Endothelial cell of umbilical vein (primary cell): Measurements from ENCODE around the gene ASB6. TPM values are rescaled to one million over a fixed set of nuclear protein-coding genes. Genes with fewer than 3 reads are reported as not detected.

ENCODE experiments used
- BruUV-seq: library from RNA; stranded (reverse); fragments of 400-500 nt; replicated peaks from 2 replicates; lab custom pipeline; 2021; lab: Mats Ljungman, UMichigan
- CTCF ChIA-PET: fragments of 300-600, 350-600 bp; sonication (Branson Sonifier 250); formaldehyde crosslinking; loops from one replicate; lab custom pipeline; 2021; ENCODE audit warnings: antibody characterized with exemption, inconsistent platforms; lab: Charles Lee
- POLR2A ChIA-PET: fragments of 300-600, 350-600 bp; sonication (Branson Sonifier 250); formaldehyde crosslinking; loops from one replicate; lab custom pipeline; 2021; ENCODE audit warnings: antibody characterized with exemption, inconsistent platforms; lab: Charles Lee
- DNase-seq: peaks from one replicate; pipeline ENCODE4 v3.0.0-alpha.2; 2011; ENCODE audit warnings: low read depth, low spot score
- FAIRE-seq: peaks from 2 replicates; lab custom pipeline; 2011; peaks lifted over from hg19 to GRCh38; lab: Jason Lieb, UNC
- H2AFZ ChIP-seq: 2 replicates; pipeline ENCODE4 v1.6.0; 2012; ENCODE audit warnings: low read depth, low read length, control low read depth, inconsistent platforms
- H3K27ac ChIP-seq: 2 replicates; pipeline ENCODE4 v1.5.1; 2011; ENCODE audit warnings: low read depth, mild to moderate bottlenecking, control low read depth, low read length, moderate library complexity; ENCODE audit not compliant: insufficient read depth
- H3K27me3 ChIP-seq, 2 experiments: 2 replicates each; pipeline versions ENCODE4 v1.6.0 to v1.6.1; 2011; ENCODE audit warnings: low read length in 2 of 2, mixed read lengths in 1 of 2; ENCODE audit not compliant: control insufficient read depth in 2 of 2, insufficient read depth in 2 of 2
- H3K36me3 ChIP-seq, 2 experiments: 2 replicates in 1 of 2; 3 replicates in 1 of 2; pipeline ENCODE4 v1.5.1; 2011; ENCODE audit warnings: low read length in 2 of 2, mild to moderate bottlenecking in 1 of 2, moderate library complexity in 1 of 2; ENCODE audit not compliant: control insufficient read depth in 2 of 2, insufficient read depth in 2 of 2; ENCODE audit errors: extremely low read depth in 1 of 2
- H3K4me1 ChIP-seq: 3 replicates; pipeline ENCODE4 v1.5.1; 2011; ENCODE audit warnings: mild to moderate bottlenecking, low read length; ENCODE audit not compliant: control insufficient read depth, insufficient read depth; ENCODE audit errors: extremely low read depth
- H3K4me2 ChIP-seq: 2 replicates; pipeline ENCODE4 v1.6.1; 2011; ENCODE audit warnings: low read length, control low read depth, mixed read lengths; ENCODE audit not compliant: insufficient read depth
- H3K4me3 ChIP-seq, 3 experiments: fragments of 200-600 bp in 1 of 3; sonication (generic), shearing (Covaris generic) in 1 of 3; replicated peaks in 1 of 3; 2 replicates each; pipeline ENCODE4 v1.5.1; 2011 to 2016; ENCODE audit warnings: control low read depth in 3 of 3, low read length in 3 of 3, mild to moderate bottlenecking in 2 of 3, inconsistent platforms in 1 of 3, low read depth in 1 of 3, moderate library complexity in 1 of 3; ENCODE audit not compliant: insufficient read depth in 1 of 3
- H3K79me2 ChIP-seq: 2 replicates; pipeline ENCODE4 v1.6.0; 2012; ENCODE audit warnings: low read length, inconsistent platforms; ENCODE audit not compliant: control insufficient read depth, insufficient read depth
- H3K9ac ChIP-seq: replicated peaks from 2 replicates; pipeline ENCODE3; 2011; ENCODE audit warnings: low read length, control low read depth; ENCODE audit not compliant: insufficient read depth; ENCODE audit errors: extremely low read depth
- H3K9me1 ChIP-seq: replicated peaks from 3 replicates; pipeline ENCODE4 v1.6.0; 2011; ENCODE audit warnings: mild to moderate bottlenecking, low read length; ENCODE audit not compliant: control insufficient read depth, insufficient read depth; ENCODE audit errors: extremely low read depth
- H3K9me3 ChIP-seq: replicated peaks from 2 replicates; pipeline ENCODE4 v1.5.1; 2012; ENCODE audit warnings: low read length, inconsistent platforms; ENCODE audit not compliant: control insufficient read depth, insufficient read depth
- H4K20me1 ChIP-seq: replicated peaks from 2 replicates; pipeline ENCODE3; 2011; ENCODE audit warnings: mild to moderate bottlenecking, low read length; ENCODE audit not compliant: control insufficient read depth, insufficient read depth; ENCODE audit errors: extremely low read depth
- EZH2 ChIP-seq: IDR thresholded peaks from 2 replicates; pipeline ENCODE4 v1.6.1; 2012; ENCODE audit warnings: borderline replicate concordance, low read depth, mild to moderate bottlenecking, moderate library complexity, low read length, inconsistent platforms; ENCODE audit not compliant: severe bottlenecking
- FOS ChIP-seq: IDR thresholded peaks from 2 replicates; pipeline ENCODE4 v1.6.1; 2011; ENCODE audit warnings: mild to moderate bottlenecking, low read length, moderate library complexity, borderline replicate concordance; ENCODE audit not compliant: insufficient read depth
- GATA2 ChIP-seq: IDR thresholded peaks from 2 replicates; pipeline ENCODE4 v1.7.0; 2011; ENCODE audit warnings: low read depth, mild to moderate bottlenecking, moderate library complexity, mixed read lengths, low read length; ENCODE audit not compliant: insufficient read length, insufficient read depth
- JUN ChIP-seq: IDR thresholded peaks from 2 replicates; pipeline ENCODE4 v1.6.1; 2011; ENCODE audit warnings: borderline replicate concordance, low read depth; ENCODE audit not compliant: insufficient read length, insufficient read depth
- MYC ChIP-seq: IDR thresholded peaks from one replicate; pipeline ENCODE4 v1.6.1; 2011; ENCODE audit warnings: mild to moderate bottlenecking, low read depth, low read length
- POLR2A ChIP-seq: IDR thresholded peaks from 2 replicates; pipeline ENCODE4 v1.6.1; 2012; ENCODE audit warnings: low read depth, mild to moderate bottlenecking, control low read depth, low read length
- POLR2AphosphoS5 ChIP-seq: IDR thresholded peaks from 2 replicates; pipeline ENCODE4 v1.6.1; 2012; ENCODE audit warnings: low read depth, mild to moderate bottlenecking, control low read depth, low read length, moderate library complexity; ENCODE audit not compliant: insufficient read depth
- dilution Hi-C: fragments of 300-500 bp; cut with MboI; formaldehyde crosslinking; loops from one replicate; pipeline ENCODE4 v1.15.0; 2019; ENCODE audit warnings: low sequenced_read_pairs; ENCODE audit not compliant: extremely low pct_ligation_motif_present
- intact Hi-C: fragments of 100-400 bp; cut with micrococcal nuclease; formaldehyde crosslinking; loops from one replicate; pipeline ENCODE4 v1.10.0; 2022
- polyA plus RNA-seq, 4 experiments: library from polyadenylated mRNA; depleted of rRNA in 3 of 4; stranded (reverse) in 3 of 4; unstranded in 1 of 4; fragments of >200 nt; gene quantifications; 2 replicates each; pipeline versions ENCODE4 v1.2.1 to v1.2.3, GENCODE V29; 2011 to 2012; ENCODE audit warnings: missing spikeins in 1 of 4
- total RNA-seq: library from RNA; stranded (reverse); gene quantifications from 2 replicates; pipeline ENCODE4 v1.2.3, GENCODE V29; 2021
- TF ChIP-seq, protein P1 (sequence below): IDR thresholded peaks from 2 replicates; pipeline ENCODE4 v1.6.1; 2011; ENCODE audit not compliant: insufficient read depth, insufficient read length
- TF ChIP-seq, protein P2 (sequence below), 2 donors: IDR thresholded peaks; 1 replicate in 1 of 2; 2 replicates in 1 of 2; pipeline ENCODE4 v1.5.1; 2011; ENCODE audit warnings: low read length in 2 of 2, mild to moderate bottlenecking in 2 of 2, moderate library complexity in 2 of 2, control low read depth in 1 of 2, inconsistent platforms in 1 of 2, low read depth in 1 of 2; ENCODE audit not compliant: insufficient read depth in 1 of 2; ENCODE audit errors: extremely low read depth in 1 of 2

Gene ASB6
- total and polyA plus RNA-seq, 2 donors (not counting 3 experiments of a cell fraction or from before 2014, with no cell fraction given): 20.3 to 23.8 TPM

DNA sequence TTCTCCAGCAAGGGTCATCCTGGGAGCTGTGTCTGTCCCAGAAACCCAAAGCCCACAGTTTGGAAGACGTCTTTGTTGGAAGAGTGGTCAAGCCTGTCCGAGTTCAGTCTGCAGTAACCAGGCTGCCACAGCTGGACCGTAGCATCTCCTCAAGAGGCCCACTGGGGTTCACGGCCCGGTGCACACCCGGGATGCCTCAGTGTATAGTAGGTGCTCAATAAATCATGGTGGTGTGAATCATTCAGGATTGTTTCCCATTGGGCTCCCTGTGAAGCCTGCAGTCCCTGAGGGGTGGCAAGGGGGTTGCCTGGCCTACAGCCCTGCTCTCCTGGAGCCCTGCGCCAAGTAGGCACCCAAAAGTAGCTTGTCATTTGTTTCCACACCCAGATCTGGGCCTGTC is 13.2 kb upstream of the ASB6 start:
- Histone ChIP-seq H3K4me2 (no peak overlapping the region), H3K27me3 (no peaks in the 10 kb centered on the region), H3K4me3 (no peak overlapping the region), H3K9me1 (no peaks in the 10 kb centered on the region), H3K4me1 (no peaks in the 10 kb centered on the region), H3K79me2 (no peaks in the 10 kb centered on the region), H3K36me3 (no peaks in the 10 kb centered on the region), H3K27ac (no peak overlapping the region), H2AFZ (no peak overlapping the region), H3K9ac (no peak overlapping the region), H4K20me1 (no peaks in the 10 kb centered on the region), H3K9me3 (no peaks in the 10 kb centered on the region)
- TF ChIP-seq, protein P1, sequence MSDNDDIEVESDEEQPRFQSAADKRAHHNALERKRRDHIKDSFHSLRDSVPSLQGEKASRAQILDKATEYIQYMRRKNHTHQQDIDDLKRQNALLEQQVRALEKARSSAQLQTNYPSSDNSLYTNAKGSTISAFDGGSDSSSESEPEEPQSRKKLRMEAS: no peak
- TF ChIP-seq FOS (no peak), MYC (no peak), GATA2 (no peak), POLR2A (no peak), JUN (no peak), EZH2 (no peak), POLR2AphosphoS5 (no peak)
- TF ChIP-seq, protein P2, sequence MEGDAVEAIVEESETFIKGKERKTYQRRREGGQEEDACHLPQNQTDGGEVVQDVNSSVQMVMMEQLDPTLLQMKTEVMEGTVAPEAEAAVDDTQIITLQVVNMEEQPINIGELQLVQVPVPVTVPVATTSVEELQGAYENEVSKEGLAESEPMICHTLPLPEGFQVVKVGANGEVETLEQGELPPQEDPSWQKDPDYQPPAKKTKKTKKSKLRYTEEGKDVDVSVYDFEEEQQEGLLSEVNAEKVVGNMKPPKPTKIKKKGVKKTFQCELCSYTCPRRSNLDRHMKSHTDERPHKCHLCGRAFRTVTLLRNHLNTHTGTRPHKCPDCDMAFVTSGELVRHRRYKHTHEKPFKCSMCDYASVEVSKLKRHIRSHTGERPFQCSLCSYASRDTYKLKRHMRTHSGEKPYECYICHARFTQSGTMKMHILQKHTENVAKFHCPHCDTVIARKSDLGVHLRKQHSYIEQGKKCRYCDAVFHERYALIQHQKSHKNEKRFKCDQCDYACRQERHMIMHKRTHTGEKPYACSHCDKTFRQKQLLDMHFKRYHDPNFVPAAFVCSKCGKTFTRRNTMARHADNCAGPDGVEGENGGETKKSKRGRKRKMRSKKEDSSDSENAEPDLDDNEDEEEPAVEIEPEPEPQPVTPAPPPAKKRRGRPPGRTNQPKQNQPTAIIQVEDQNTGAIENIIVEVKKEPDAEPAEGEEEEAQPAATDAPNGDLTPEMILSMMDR (IDR thresholded peaks at IDR 0.05; ENCODE audit: extremely low read depth in 1 of 2, insufficient read depth in 1 of 2, low read depth in 1 of 2, low read length in 2 of 2): no peak
- ChIA-PET POLR2A (no interaction called here), CTCF (interaction anchor here (1.4 kb wide), 1 partner anchor 128 kb away, joined by 3 read pairs; no protein-coding TSS in a partner anchor)
- intact Hi-C loops (no loop called here), dilution Hi-C loops (no loop called here)
- no peak for FAIRE-seq
- BruUV-seq: no TSS peak
- DNase-seq: no peak
